Mucosa of descending colon (tissue), 3 donors: ENCODE data around the gene GJD3. TPM values are rescaled to one million over a fixed set of nuclear protein-coding genes. Genes with fewer than 3 reads are reported as not detected.

Experiments used
- ATAC-seq: fragments of 200-7000 bp; cut with Tn5 transposase; one replicate; pipeline ENCODE4 v1.9.1; 2020; ENCODE audit warnings: mild to moderate bottlenecking, moderate library complexity
- DNase-seq, 3 donors: peaks; one replicate each; pipeline ENCODE4 v3.0.0-alpha.2; 2020
- H3K36me3 ChIP-seq: fragments of 200-600 bp; one replicate; pipeline ENCODE4 v1.8.0; 2021; ENCODE audit warnings: low read depth, mild to moderate bottlenecking
- H3K4me1 ChIP-seq: fragments of 200-600 bp; one replicate; pipeline ENCODE4 v1.8.0; 2021; ENCODE audit warnings: low read depth, mild to moderate bottlenecking
- H3K4me3 ChIP-seq: fragments of 200-600 bp; one replicate; pipeline ENCODE4 v1.8.0; 2021; ENCODE audit warnings: mild to moderate bottlenecking
- H3K9me3 ChIP-seq: fragments of 200-600 bp; one replicate; pipeline ENCODE4 v1.8.0; 2021; ENCODE audit warnings: mild to moderate bottlenecking
- intact Hi-C, 2 donors: fragments of 100-400 bp; cut with DNase I in 1 of 2; cut with micrococcal nuclease in 1 of 2; formaldehyde crosslinking; loops; one replicate each; pipeline versions ENCODE4 v1.11.0 to v1.11.1; 2022; cut with DNase I, micrococcal nuclease
- total RNA-seq, 3 donors: library from RNA; stranded (reverse); fragmentation: NEBNext Ultra II Directional in 2 of 3; extraction: Animal tissue kit (Norgen Biotek cat#: 25700) in 2 of 3; gene quantifications; one replicate each; pipeline versions ENCODE4 v1.2.1 to v1.2.4, GENCODE V29; 2021 to 2023
- TF ChIP-seq, protein P1 (sequence below): fragments of 200-600 bp; IDR thresholded peaks from one replicate; pipeline ENCODE4 v1.8.0; 2022; ENCODE audit warnings: antibody characterized with exemption, mild to moderate bottlenecking
- donor health status: DM: no; HTN: no; CAD: no; lungs with moderate emphysema.
- donor health status: DM: no; HTN: no; CAD: no.
- donor health status: DM: no; HTN: yes; CAD: no.

GJD3 gene
- total RNA-seq, 3 donors from 2014 or later = 0.81 to 1.4 (median 1.2) TPM

DNA sequence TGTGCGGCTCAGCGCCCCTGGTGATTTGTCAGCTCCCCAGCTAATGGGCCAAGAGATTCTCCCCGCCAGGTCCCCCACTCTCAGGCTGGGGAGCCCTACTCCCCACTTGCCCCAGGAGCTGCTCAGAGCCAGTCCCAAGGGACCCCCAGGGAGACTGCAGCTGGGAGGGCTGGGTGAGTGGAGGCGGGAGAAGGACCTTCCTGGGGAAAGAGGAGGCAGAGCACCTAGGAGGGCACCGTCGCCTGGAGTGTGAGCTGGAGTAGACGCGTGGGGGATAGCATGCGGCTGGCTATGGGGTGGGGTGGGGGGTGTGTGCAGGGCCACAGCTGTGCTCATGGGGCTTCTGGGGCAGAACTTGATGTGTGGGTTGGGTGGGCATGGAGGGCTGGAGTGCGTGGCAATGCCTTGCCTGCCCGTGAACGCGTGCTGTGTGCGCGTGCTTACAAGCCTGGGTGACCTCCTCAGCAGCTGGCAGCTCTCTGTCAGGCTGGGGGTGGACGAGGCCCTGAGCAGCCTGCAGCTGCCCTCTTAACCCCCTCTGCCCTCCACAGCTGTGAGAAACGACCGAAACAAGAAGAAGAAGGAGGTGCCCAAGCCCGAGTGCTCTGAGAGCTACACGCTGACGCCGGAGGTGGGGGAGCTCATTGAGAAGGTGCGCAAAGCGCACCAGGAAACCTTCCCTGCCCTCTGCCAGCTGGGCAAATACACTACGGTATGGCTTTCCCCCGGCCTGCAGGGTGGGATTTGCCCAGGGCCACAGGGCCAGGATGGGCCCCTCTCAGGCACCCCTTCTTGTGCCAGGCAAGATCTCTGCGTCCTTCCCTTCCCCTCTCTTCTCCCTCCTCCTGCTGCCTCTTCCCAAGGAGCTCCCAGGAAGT is 12.9 kb downstream of the GJD3 start:
- Histone ChIP-seq H3K9me3 (no peaks in the 10 kb centered on the region), H3K4me3 (no peak overlapping the region), H3K36me3 (peaks cover 11% of the 10 kb centered on the region), H3K4me1 (peaks cover 25% of the 10 kb centered on the region)
- TF ChIP-seq, protein P1, sequence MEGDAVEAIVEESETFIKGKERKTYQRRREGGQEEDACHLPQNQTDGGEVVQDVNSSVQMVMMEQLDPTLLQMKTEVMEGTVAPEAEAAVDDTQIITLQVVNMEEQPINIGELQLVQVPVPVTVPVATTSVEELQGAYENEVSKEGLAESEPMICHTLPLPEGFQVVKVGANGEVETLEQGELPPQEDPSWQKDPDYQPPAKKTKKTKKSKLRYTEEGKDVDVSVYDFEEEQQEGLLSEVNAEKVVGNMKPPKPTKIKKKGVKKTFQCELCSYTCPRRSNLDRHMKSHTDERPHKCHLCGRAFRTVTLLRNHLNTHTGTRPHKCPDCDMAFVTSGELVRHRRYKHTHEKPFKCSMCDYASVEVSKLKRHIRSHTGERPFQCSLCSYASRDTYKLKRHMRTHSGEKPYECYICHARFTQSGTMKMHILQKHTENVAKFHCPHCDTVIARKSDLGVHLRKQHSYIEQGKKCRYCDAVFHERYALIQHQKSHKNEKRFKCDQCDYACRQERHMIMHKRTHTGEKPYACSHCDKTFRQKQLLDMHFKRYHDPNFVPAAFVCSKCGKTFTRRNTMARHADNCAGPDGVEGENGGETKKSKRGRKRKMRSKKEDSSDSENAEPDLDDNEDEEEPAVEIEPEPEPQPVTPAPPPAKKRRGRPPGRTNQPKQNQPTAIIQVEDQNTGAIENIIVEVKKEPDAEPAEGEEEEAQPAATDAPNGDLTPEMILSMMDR = no peak
- DNase-seq (peak in 1 of 3 donors; percentile 40), ATAC-seq (no peak)
- intact Hi-C loops = loop anchor here in 1 of 2 donors (10.0 kb wide), 1 partner anchor 63 kb away; the partner anchor contains the start of gene TOP2A

DNA sequence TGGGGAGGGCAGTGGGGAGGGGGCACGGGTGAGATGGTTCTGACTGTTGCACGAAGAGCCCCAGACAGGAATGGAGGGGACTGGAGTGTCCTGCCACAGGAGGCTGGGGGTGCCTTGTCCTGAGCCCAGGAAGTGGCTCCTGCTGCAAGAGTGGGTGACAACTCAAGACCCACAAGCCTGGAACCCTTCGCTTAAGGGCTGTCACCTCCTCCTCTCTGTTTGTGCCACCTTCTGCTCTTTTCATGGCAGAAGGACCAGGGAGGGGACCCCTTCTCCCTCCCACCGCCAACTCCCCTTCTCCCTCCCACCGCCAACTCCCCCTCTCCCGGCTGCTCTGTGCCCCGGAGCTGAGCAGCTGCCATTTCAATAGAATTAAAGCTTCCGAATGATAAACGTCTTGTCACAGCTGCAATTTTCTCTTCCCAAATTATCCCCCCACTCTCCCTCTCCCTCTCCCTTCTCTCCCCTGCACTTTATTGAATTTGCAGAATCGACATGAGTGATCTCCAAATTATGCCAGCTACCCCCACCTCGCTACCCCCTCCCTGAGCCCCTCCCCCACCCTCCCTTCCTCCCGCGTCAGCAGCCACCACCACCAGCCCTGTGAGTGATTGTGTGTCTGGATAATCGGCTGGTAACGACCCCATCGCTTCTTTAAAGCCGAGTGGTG is 13.7 kb downstream of the GJD3 start:
- TF ChIP-seq, protein P1 = no peak
- H3K9me3 ChIP-seq = no peaks in the 10 kb centered on the region
- peaks cover 11% of the 10 kb centered on the region for H3K36me3 ChIP-seq
- H3K4me3 ChIP-seq = no peak overlapping the region
- DNase-seq (peak in 1 of 3 donors; percentile 33), ATAC-seq (no peak)
- H3K4me1 ChIP-seq = peaks cover 33% of the 10 kb centered on the region
- intact Hi-C loops = loop anchor here in 1 of 2 donors (10.0 kb wide), 1 partner anchor 64 kb away; the partner anchor contains the start of gene TOP2A

DNA sequence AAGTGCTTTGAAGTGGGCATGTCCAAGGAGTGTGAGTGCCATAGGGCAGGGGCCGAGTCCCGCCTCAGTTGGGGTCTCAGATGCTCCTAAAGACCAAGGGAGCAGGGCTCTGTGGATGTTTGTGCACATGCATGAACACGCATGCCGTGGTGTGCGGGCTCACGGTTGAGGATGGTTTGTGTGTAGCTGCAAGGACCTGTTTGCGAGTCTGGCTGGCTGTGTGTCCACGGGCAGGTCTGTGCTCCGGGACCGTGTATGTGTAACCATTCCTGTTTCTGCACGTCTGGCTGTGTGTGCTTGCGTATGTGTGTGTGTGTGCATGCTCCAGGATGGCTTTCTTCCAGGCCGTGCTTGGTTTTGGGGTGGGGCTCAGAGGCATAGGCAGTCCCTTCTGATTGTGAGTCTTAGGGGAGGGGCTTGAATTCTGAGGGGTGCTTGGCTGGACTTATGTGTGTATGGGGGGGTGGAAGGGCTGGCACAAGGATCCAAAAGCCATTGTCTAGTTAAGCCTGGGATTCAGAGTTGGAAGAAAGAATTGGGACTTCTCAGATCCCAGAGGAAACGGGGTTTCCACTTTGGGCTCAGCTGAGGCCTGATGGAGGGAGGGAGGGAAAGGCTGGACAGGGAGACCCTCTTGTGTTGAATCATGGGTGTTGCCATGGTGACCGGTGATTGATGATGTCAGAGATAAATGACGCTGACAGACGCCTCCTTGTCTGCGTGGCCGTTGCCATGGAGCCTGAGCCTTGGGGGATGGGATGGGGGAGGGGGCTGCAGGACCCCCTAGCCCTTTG is 14.4 kb downstream of the GJD3 start:
- DNase-seq = peak in 1 of 3 donors; percentile 43
- peaks cover 11% of the 10 kb centered on the region for H3K36me3 ChIP-seq
- no peak for ATAC-seq

DNA sequence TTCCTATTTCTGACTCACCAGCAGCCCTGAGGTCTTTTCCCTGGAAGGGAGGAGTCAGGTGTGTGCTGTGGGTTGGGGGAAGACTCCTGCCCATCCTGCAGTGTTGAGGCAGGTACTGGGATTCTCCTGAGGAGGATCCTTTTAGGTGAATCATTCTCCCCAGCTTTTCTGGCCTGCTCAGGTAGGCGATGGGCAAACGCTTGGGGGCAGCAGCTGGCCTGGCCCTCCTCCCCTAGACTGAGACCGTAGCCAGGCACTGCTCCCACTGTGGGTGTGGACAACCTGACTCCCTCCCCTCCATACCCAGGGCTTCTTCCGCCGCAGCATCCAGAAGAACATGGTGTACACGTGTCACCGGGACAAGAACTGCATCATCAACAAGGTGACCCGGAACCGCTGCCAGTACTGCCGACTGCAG is 15.1 kb downstream of the GJD3 start:
- no peak overlapping the region for H3K4me3 ChIP-seq
- peaks cover 11% of the 10 kb centered on the region for H3K36me3 ChIP-seq
- no peaks in the 10 kb centered on the region for H3K9me3 ChIP-seq
- no peak for ATAC-seq
- DNase-seq = peak in 1 of 3 donors; percentile 26
- peaks cover 45% of the 10 kb centered on the region for H3K4me1 ChIP-seq
- intact Hi-C loops = no loop called here
- TF ChIP-seq, protein P1 = no peak

More for the DNA sequence above, 14.4 kb downstream of the GJD3 start:
- TF ChIP-seq, protein P1 = no peak
- intact Hi-C loops = loop anchor here in 1 of 2 donors (10.0 kb wide), 1 partner anchor 65 kb away; the partner anchor contains the start of gene TOP2A
- H3K4me3 ChIP-seq = no peak overlapping the region
- H3K4me1 ChIP-seq = peaks cover 39% of the 10 kb centered on the region
- H3K9me3 ChIP-seq = no peaks in the 10 kb centered on the region
